HG03521 (cell line): Measurements from ENCODE around the gene MITF.

Experiments
- ATAC-seq: cut with Tn5 transposase; IDR thresholded peaks from one replicate; pipeline ENCODE4 v1.9.1; 2021; ENCODE audit warnings: mild to moderate bottlenecking, moderate library complexity; ENCODE audit not compliant: unreplicated experiment

Gene MITF

GRCh38 chr3:69830147-69830546 is 90.9 kb downstream of the MITF start:
- ATAC-seq = no peak

GRCh38 chr3:69831737-69832136 is 92.5 kb downstream of the MITF start:
- no peak for ATAC-seq

GRCh38 chr3:69833591-69833990 is 94.3 kb downstream of the MITF start:
- no peak for ATAC-seq

GRCh38 chr3:69838217-69838616 is 99.0 kb downstream of the MITF start:
- ATAC-seq = no peak

GRCh38 chr3:69838696-69839515 is 99.6 kb downstream of the MITF start:
- ATAC-seq = no peak

GRCh38 chr3:69842351-69842750 is 103.1 kb downstream of the MITF start:
- ATAC-seq = no peak

GRCh38 chr3:69842789-69843188 is 103.5 kb downstream of the MITF start:
- ATAC-seq = no peak

- ATAC-seq = no peak
Observed at GRCh38 chr3:69844706-69845105, 105.4 kb downstream of the MITF start.

- no peak for ATAC-seq
Observed at GRCh38 chr3:69847303-69847702, 108.0 kb downstream of the MITF start.

- ATAC-seq = no peak
Observed at GRCh38 chr3:69848113-69848512, 108.8 kb downstream of the MITF start.

- no peak for ATAC-seq
Observed at GRCh38 chr3:69850849-69851248, 111.6 kb downstream of the MITF start.

GRCh38 chr3:69853027-69853426 is 113.8 kb downstream of the MITF start:
- ATAC-seq = no peak

GRCh38 chr3:69855436-69856162 is 116.3 kb downstream of the MITF start:
- ATAC-seq = no peak

- no peak for ATAC-seq
Observed at GRCh38 chr3:69856965-69857705, 117.9 kb downstream of the MITF start.

- ATAC-seq = no peak
Observed at GRCh38 chr3:69861556-69861955, 122.3 kb downstream of the MITF start.

GRCh38 chr3:69864141-69864540 is 124.9 kb downstream of the MITF start:
- no peak for ATAC-seq

- ATAC-seq = no peak
Observed at GRCh38 chr3:69864766-69865165, 125.5 kb downstream of the MITF start.

- ATAC-seq = no peak
Observed at GRCh38 chr3:69865925-69866679, 126.8 kb downstream of the MITF start.

- ATAC-seq = no peak
Observed at GRCh38 chr3:69866988-69867720, 127.9 kb downstream of the MITF start.

- no peak for ATAC-seq
Observed at GRCh38 chr3:69867941-69868505, 128.8 kb downstream of the MITF start.
